Ammon's horn (tissue), 1 donor: ENCODE data around the gene DYNC1I1.

ENCODE experiments used
- DNase-seq: peaks from one replicate; pipeline ENCODE4 v3.0.0-alpha.2; 2016; ENCODE audit warnings: low spot score

Gene DYNC1I1

GRCh38 chr7:96136600-96137239 lies 364.4 kb downstream of the DYNC1I1 start:
- DNase-seq: no peak

DNA sequence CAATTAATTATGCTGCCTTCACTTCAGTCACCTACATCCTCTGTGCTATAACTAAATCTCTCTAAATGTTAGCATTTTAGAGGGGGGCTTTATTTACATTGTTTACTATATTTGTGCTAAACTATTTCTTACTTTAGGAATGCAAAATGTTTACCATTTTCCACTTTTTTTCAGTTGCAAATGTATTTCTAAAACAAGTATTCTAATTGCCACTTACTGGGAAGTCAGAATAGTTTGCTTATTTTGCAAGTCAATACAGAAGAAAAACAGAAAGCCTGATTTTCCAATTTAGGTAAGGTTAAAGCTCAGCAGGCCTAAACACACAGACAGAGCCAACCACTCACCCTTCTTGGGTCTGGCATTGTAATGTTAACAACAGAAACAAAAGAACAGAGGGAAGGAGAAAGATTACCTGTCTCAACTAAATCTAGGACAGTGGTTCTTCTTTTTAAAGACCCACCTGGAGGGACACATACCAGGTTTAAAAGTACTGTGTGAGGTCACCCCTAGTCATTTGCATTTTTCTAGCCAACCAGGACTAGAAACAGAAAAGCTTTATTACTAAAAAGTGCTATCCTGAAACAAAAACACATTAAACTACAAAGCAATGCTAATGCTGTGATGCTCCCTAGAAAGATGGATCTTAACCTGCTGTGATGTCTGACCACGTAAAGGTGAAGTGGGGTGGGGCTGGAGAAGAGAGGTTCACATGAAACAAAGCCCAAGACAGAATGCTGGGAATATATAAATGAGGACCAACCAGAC lies 371.3 kb downstream of the DYNC1I1 start:
- no peak for DNase-seq

DNA sequence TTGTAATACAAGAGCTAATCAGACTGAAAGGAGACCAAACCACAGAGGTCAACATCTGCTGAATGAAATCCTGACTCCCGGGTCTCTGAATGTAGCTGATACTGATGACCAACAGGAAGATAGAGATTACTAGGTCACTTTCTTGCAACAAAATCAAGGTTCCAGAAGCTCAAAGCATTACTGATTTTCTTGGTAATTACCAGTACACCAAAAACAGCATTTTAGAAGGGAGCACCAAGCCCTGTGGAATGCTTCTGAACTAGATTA lies 371.8 kb downstream of the DYNC1I1 start:
- DNase-seq: no peak
